ENCODE data around the gene PRDM8. TPM values are rescaled to one million over a fixed set of nuclear protein-coding genes. Genes with fewer than 3 reads are reported as not detected.
"Not testable (repeated sequence)": the region's sequence is repeated elsewhere in the genome, so short reads cannot be mapped to it uniquely, and the experiment has no call there.

Gene PRDM8
- total RNA-seq, 3 donors from 2014 or later, result 0.41 to 10.1 (median 2.9) TPM

GRCh38 chr4:80171251-80171650 is 26.1 kb upstream of the PRDM8 start:
- Histone ChIP-seq H3K4me1 (ENCODE audit: low read depth) (peaks cover 7% of the 10 kb centered on the region), H3K4me3 (no peak overlapping the region), H3K36me3 (ENCODE audit: low read depth) (no peaks in the 10 kb centered on the region), H3K9me3 (no peaks in the 10 kb centered on the region)
- intact Hi-C loops (cut with DNase I, micrococcal nuclease), result no loop called here
- TF ChIP-seq CTCF (IDR thresholded peaks at IDR 0.05), result no peak
- DNase-seq, result no peak
- no peak for ATAC-seq

- DNase-seq, result no peak
- TF ChIP-seq CTCF (IDR thresholded peaks at IDR 0.05), result no peak
- no peak for ATAC-seq
- intact Hi-C loops (cut with DNase I, micrococcal nuclease), result no loop called here
- Histone ChIP-seq H3K4me3 (no peak overlapping the region), H3K4me1 (ENCODE audit: low read depth) (peaks cover 7% of the 10 kb centered on the region), H3K36me3 (ENCODE audit: low read depth) (no peaks in the 10 kb centered on the region), H3K9me3 (no peaks in the 10 kb centered on the region)
These were observed 25.6 kb upstream of the PRDM8 start for GRCh38 chr4:80171656-80172055.

- Histone ChIP-seq H3K4me1 (ENCODE audit: low read depth) (peaks cover 7% of the 10 kb centered on the region), H3K36me3 (ENCODE audit: low read depth) (no peaks in the 10 kb centered on the region), H3K4me3 (no peak overlapping the region), H3K9me3 (no peaks in the 10 kb centered on the region)
- peak in 1 of 3 donors; percentile 31 for DNase-seq
- TF ChIP-seq CTCF (IDR thresholded peaks at IDR 0.05), result no peak
- ATAC-seq, result peak; percentile 86
- intact Hi-C loops (cut with DNase I, micrococcal nuclease), result no loop called here
These were observed 25.1 kb upstream of the PRDM8 start for GRCh38 chr4:80172203-80172602.

- TF ChIP-seq CTCF (IDR thresholded peaks at IDR 0.05), result no peak
- intact Hi-C loops (cut with DNase I, micrococcal nuclease), result no loop called here
- DNase-seq (peak in 1 of 3 donors; percentile 20), ATAC-seq (peak; percentile 75)
- Histone ChIP-seq H3K4me3 (no peak overlapping the region), H3K4me1 (ENCODE audit: low read depth) (peaks cover 7% of the 10 kb centered on the region), H3K36me3 (ENCODE audit: low read depth) (no peaks in the 10 kb centered on the region), H3K9me3 (no peaks in the 10 kb centered on the region)
These were observed 23.9 kb upstream of the PRDM8 start for GRCh38 chr4:80173401-80173800.

GRCh38 chr4:80173841-80174240 is 23.5 kb upstream of the PRDM8 start:
- DNase-seq, result no peak
- Histone ChIP-seq H3K9me3 (no peaks in the 10 kb centered on the region), H3K36me3 (ENCODE audit: low read depth) (no peaks in the 10 kb centered on the region), H3K4me3 (no peak overlapping the region), H3K4me1 (ENCODE audit: low read depth) (peaks cover 7% of the 10 kb centered on the region)
- intact Hi-C loops (cut with DNase I, micrococcal nuclease), result no loop called here
- ATAC-seq, result no peak
- no peak for TF ChIP-seq CTCF (IDR thresholded peaks at IDR 0.05)

- intact Hi-C loops (cut with DNase I, micrococcal nuclease); H3K4me1 ChIP-seq (ENCODE audit: low read depth); ATAC-seq; H3K9me3 ChIP-seq; H3K36me3 ChIP-seq (ENCODE audit: low read depth); H3K4me3 ChIP-seq; DNase-seq: not testable (repeated sequence)
These were observed 19.5 kb upstream of the PRDM8 start for GRCh38 chr4:80177793-80178192.
